A549 (cell line): ENCODE data around the gene TMEM135. TPM values are rescaled to one million over a fixed set of nuclear protein-coding genes. Genes with fewer than 3 reads are reported as not detected.
"Not testable (repeated sequence)": the region's sequence is repeated elsewhere in the genome, so short reads cannot be mapped to it uniquely, and the experiment has no call there.

Experiments used
- ATAC-seq, 2 experiments: fragments of 200-7000 bp in 1 of 2; fragments of >200 bp in 1 of 2; cut with Nextera tagmentation in 1 of 2; cut with Tn5 transposase in 1 of 2; 3 replicates each; pipeline versions ENCODE4 v1.8.0 to v1.9.1; 2018 to 2020; ENCODE audit warnings: mild to moderate bottlenecking in 1 of 2, moderate library complexity in 1 of 2
- CTCF ChIA-PET: fragments of 300-600 bp; sonication (Branson Sonifier 250); formaldehyde crosslinking; extraction: SDS; loops from one replicate; lab custom pipeline; 2021; ENCODE audit warnings: antibody characterized with exemption, inconsistent platforms; lab: Yijun Ruan, JAX
- POLR2A ChIA-PET: fragments of 350-600 bp; formaldehyde crosslinking; extraction: SDS; loops from one replicate; lab custom pipeline; 2021; ENCODE audit warnings: antibody characterized with exemption, inconsistent platforms; lab: Yijun Ruan, JAX
- DNase-seq, 2 experiments: peaks; one replicate each; pipeline versions ENCODE4 v3.0.0 to v3.0.0-alpha.2; 2011 to 2016; ENCODE audit warnings: low read depth in 1 of 2, low spot score in 1 of 2
- FAIRE-seq: peaks from 2 replicates; lab custom pipeline; 2011; peaks lifted over from hg19 to GRCh38; lab: Jason Lieb, UNC
- H3K27ac ChIP-seq, 2 experiments: fragments of >200 bp; sonication (Bioruptor Twin); formaldehyde crosslinking; 3 replicates each; pipeline ENCODE4 v1.5.1; 2016 to 2017
- H3K4me1 ChIP-seq: fragments of >200 bp; sonication (Bioruptor Twin); formaldehyde crosslinking; 3 replicates; pipeline ENCODE4 v1.6.1; 2016
- H3K4me2 ChIP-seq: fragments of >200 bp; sonication (Bioruptor Twin); formaldehyde crosslinking; 3 replicates; pipeline ENCODE4 v1.6.1; 2016
- H3K4me3 ChIP-seq: fragments of >200 bp; sonication (Bioruptor Twin); formaldehyde crosslinking; 3 replicates; pipeline ENCODE4 v1.5.1; 2016
- H3K9me3 ChIP-seq: fragments of >200 bp; sonication (Bioruptor Twin); formaldehyde crosslinking; 3 replicates; pipeline ENCODE4 v1.6.1; 2016
- CHD4 ChIP-seq: fragments of 200-600 bp; sonication (generic); IDR thresholded peaks from 2 replicates; pipeline ENCODE4 v1.6.1; 2016; ENCODE audit warnings: antibody characterized with exemption, mild to moderate bottlenecking, borderline replicate concordance
- CTCF ChIP-seq: fragments of >200 bp; sonication (Bioruptor Twin); formaldehyde crosslinking; IDR thresholded peaks from 3 replicates; pipeline ENCODE4 v1.5.1; 2016
- FOXS1 ChIP-seq: fragments of 250-450 bp; sonication (Bioruptor Pico); IDR thresholded peaks from 2 replicates; pipeline ENCODE4 v1.5.0; 2020; ENCODE audit warnings: mild to moderate bottlenecking, moderate library complexity
- HDAC2 ChIP-seq: fragments of 200-600 bp; sonication (generic); IDR thresholded peaks from 2 replicates; pipeline ENCODE4 v1.6.1; 2016
- HOXA7 ChIP-seq: fragments of 250-450 bp; sonication (Bioruptor Pico); IDR thresholded peaks from 2 replicates; pipeline ENCODE4 v1.5.0; 2020; ENCODE audit warnings: mild to moderate bottlenecking, moderate library complexity
- HOXB13 ChIP-seq: fragments of 250-450 bp; sonication (Bioruptor Pico); IDR thresholded peaks from 2 replicates; pipeline ENCODE4 v1.5.0; 2020; ENCODE audit warnings: low read depth, mild to moderate bottlenecking, moderate library complexity
- NPAS2 ChIP-seq: fragments of 250-450 bp; sonication (Bioruptor Pico); IDR thresholded peaks from 2 replicates; pipeline ENCODE4 v1.8.0; 2022; ENCODE audit warnings: mild to moderate bottlenecking, moderate library complexity, borderline replicate concordance
- NR3C1 ChIP-seq: fragments of >200 bp; sonication (Bioruptor Twin); formaldehyde crosslinking; IDR thresholded peaks from 3 replicates; pipeline ENCODE4 v1.6.1; 2017
- PHF8 ChIP-seq: fragments of 200-600 bp; sonication (generic); IDR thresholded peaks from 2 replicates; pipeline ENCODE4 v1.6.1; 2016; ENCODE audit warnings: low read depth, mild to moderate bottlenecking, antibody characterized with exemption, moderate library complexity, borderline replicate concordance
- POLR2AphosphoS2 ChIP-seq: conservative IDR thresholded peaks from 2 replicates; pipeline ENCODE4 v1.6.1; 2012; ENCODE audit warnings: low read length, improper control_type of control experiment, inconsistent platforms
- RAD21 ChIP-seq, 2 experiments: fragments of >200 bp in 1 of 2; sonication (Bioruptor Twin) in 1 of 2; formaldehyde crosslinking in 1 of 2; IDR thresholded peaks in 1 of 2; conservative IDR thresholded peaks in 1 of 2; 2 replicates in 1 of 2; 3 replicates in 1 of 2; pipeline ENCODE4 v1.6.1; 2012 to 2018; ENCODE audit warnings: inconsistent platforms in 1 of 2
- REST ChIP-seq: fragments of 200-600 bp; sonication (generic); IDR thresholded peaks from 2 replicates; pipeline ENCODE4 v1.6.1; 2016; ENCODE audit warnings: antibody characterized with exemption, mild to moderate bottlenecking, moderate library complexity
- RFX5 ChIP-seq: fragments of 450-650 bp; IDR thresholded peaks from 2 replicates; pipeline ENCODE4 v1.7.1; 2014; ENCODE audit warnings: antibody characterized with exemption, mild to moderate bottlenecking, moderate library complexity
- TFCP2L1 ChIP-seq: fragments of 250-450 bp; sonication (Bioruptor Pico); IDR thresholded peaks from 2 replicates; pipeline ENCODE4 v1.5.0; 2021; ENCODE audit warnings: mild to moderate bottlenecking
- USF2 ChIP-seq: fragments of 450-650 bp; IDR thresholded peaks from 2 replicates; pipeline ENCODE4 v1.6.1; 2014; ENCODE audit warnings: antibody characterized with exemption
- ZC3H11A ChIP-seq: fragments of 450-650 bp; IDR thresholded peaks from 2 replicates; pipeline ENCODE4 v1.6.1; 2014; ENCODE audit warnings: antibody characterized with exemption, mild to moderate bottlenecking
- WGBS: methylation state at CpG from one replicate; pipeline ENCODE4 v1.1.6; 2017; ENCODE audit errors: missing lambda C conversion rate; 5-methylcytosine and 5-hydroxymethylcytosine counted together
- polyA plus RNA-seq, 4 experiments: library from polyadenylated mRNA; depleted of rRNA in 3 of 4; stranded (reverse); fragments of >200 nt; fragmentation: RNase III in 1 of 4; extraction: RNeasy Plus Mini Kit Qiagen cat#74134 plus additional on column Dnase treatment in 1 of 4; gene quantifications; 2 replicates in 3 of 4; 3 replicates in 1 of 4; pipeline ENCODE4 v1.2.3, GENCODE V29; 2011 to 2017
- TF ChIP-seq, protein P1 (sequence below): fragments of >200 bp; sonication (Bioruptor Twin); formaldehyde crosslinking; IDR thresholded peaks from 2 replicates; pipeline ENCODE4 v1.6.1; 2016

Gene TMEM135
- polyA plus RNA-seq, 2 of the 4 experiments (the other 2 are of a cell fraction) = 18.4 to 18.5 TPM

DNA sequence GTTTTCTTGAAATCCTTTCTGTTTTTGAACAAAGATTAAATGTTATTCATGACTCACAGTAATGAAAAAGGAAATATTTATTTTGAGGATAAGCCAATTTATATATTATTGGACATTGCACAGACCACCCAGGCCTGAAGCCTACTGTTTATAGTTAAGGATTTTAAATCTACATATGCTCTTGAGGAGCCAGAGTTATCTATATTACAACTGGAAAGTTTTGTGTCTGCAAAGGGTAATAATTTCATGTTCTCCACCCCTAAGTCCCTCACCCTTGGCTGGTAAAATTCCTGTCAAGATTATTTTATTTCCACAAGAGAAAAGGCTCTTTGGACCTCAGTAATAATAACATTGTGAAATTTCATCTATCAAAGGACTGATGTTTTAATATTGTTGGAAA, 228.2 kb downstream of the TMEM135 start:
- no peak for TF ChIP-seq USF2
- TF ChIP-seq CHD4 = no peak
- no peak for TF ChIP-seq RAD21 (conservative IDR thresholded peaks at IDR 0.05 in 1 of 2, IDR thresholded peaks at IDR 0.05 in 1 of 2)
- TF ChIP-seq, protein P1, sequence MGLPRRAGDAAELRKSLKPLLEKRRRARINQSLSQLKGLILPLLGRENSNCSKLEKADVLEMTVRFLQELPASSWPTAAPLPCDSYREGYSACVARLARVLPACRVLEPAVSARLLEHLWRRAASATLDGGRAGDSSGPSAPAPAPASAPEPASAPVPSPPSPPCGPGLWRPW = no peak
- TF ChIP-seq NR3C1 = no peak
- no peak for TF ChIP-seq PHF8
- TF ChIP-seq HDAC2 = no peak
- TF ChIP-seq HOXB13 (CRISPR knock-in tag) = no peak
- no peak for TF ChIP-seq ZC3H11A
- TF ChIP-seq POLR2AphosphoS2 = no peak
- no peak for TF ChIP-seq HOXA7
- CTCF ChIA-PET = no interaction called here

GRCh38 chr11:87266751-87267150, 229.0 kb downstream of the TMEM135 start:
- FAIRE-seq = no peak
- CTCF ChIA-PET = interaction anchor here (0.7 kb wide), 1 partner anchor 169 kb away, joined by 3 read pairs; no protein-coding TSS in a partner anchor
- WGBS = 74% methylated on average over 2 of the region's 2 CpGs

More for the DNA sequence above, 228.2 kb downstream of the TMEM135 start:
- ATAC-seq (no peak), FAIRE-seq (no peak), DNase-seq (no peak)
- Histone ChIP-seq H3K27ac (no peak overlapping the region), H3K4me1 (peaks cover 6% of the 10 kb centered on the region; the same call in 1 of the 3 replicates), H3K4me3 (no peak overlapping the region), H3K4me2 (no peak overlapping the region), H3K9me3 (no peaks in the 10 kb centered on the region)
- POLR2A ChIA-PET = no interaction called here

DNA sequence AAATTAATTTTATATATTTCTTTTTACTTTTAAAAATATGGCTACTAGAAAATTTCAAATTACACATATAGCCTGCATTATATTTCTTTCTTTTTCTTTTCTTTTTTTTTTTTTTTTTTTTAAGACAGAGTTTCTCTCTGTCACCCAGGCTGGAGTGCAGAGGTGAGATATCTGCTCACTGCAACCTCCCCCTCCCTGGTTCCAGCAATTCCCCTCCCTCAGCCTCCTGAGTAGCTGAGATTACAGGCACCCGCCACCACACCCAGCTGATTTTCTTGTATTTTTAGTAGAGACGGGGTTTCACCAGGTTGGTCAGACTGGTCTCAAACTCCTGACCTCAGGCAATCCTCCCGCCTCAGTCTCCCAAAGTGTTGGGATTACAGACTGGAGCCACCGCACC, 234.2 kb downstream of the TMEM135 start:
- H3K4me2 ChIP-seq, ATAC-seq, FAIRE-seq, H3K27ac ChIP-seq, H3K4me1 ChIP-seq, H3K9me3 ChIP-seq, DNase-seq, H3K4me3 ChIP-seq: not testable (repeated sequence)
- POLR2A ChIA-PET = interaction anchor here (0.7 kb wide), 1 partner anchor 11 kb away, joined by 4 read pairs; no protein-coding TSS in a partner anchor
- CTCF ChIA-PET = interaction anchor here (1.1 kb wide), 1 partner anchor 28 kb away, joined by 3 read pairs; no protein-coding TSS in a partner anchor
- 96% methylated on average over 4 of the region's 4 CpGs for WGBS

More at GRCh38 chr11:87266751-87267150, 229.0 kb downstream of the TMEM135 start:
- H3K4me2 ChIP-seq = no peak overlapping the region
- no peak overlapping the region for H3K4me3 ChIP-seq
- peaks cover 6% of the 10 kb centered on the region; the same call in 1 of the 3 replicates for H3K4me1 ChIP-seq
- DNase-seq = no peak
- H3K27ac ChIP-seq = no peak overlapping the region
- POLR2A ChIA-PET = no interaction called here
- TF ChIP-seq FOXS1 (CRISPR knock-in tag) = no peak
- H3K9me3 ChIP-seq = no peaks in the 10 kb centered on the region
- no peak for ATAC-seq

DNA sequence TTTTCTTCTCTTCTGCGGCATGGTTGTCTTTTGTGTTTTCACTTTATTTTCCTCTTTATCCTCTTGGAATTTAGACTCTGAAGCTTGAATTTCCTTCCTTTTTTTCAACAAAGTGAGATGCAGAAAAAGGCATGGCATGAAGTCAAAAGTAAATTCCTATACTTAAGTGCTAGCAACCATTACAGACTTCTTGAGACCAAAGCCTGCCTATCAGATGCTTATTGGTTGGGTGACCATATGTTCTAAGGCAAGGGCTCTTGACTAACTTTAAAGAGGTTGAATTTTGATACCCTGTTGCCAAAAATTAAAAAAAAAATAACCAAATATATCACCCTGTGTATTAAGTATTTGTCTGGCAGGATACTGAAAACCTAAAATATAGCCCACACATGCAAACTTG, 237.4 kb downstream of the TMEM135 start:
- WGBS = 90% methylated on average over 1 of the region's 1 CpG
- ATAC-seq (no peak), DNase-seq (no peak), FAIRE-seq (no peak)
- H3K27ac ChIP-seq = no peak overlapping the region
- no peak overlapping the region for H3K4me3 ChIP-seq
- ChIA-PET CTCF (interaction anchor here (1.5 to 1.8 kb wide), 2 partner anchors 280 to 336 kb away, joined by 4 to 6 read pairs; no protein-coding TSS in a partner anchor), POLR2A (no interaction called here)
- no peak overlapping the region for H3K4me2 ChIP-seq
- no peaks in the 10 kb centered on the region for H3K4me1 ChIP-seq
- H3K9me3 ChIP-seq = no peaks in the 10 kb centered on the region
- TF ChIP-seq TFCP2L1 (CRISPR knock-in tag) (no peak), RFX5 (no peak), REST (no peak), NPAS2 (no peak), CHD4 (no peak), CTCF (no peak)
- TF ChIP-seq, protein P1 = no peak
- TF ChIP-seq, all 56 proteins: peak for 0
